ENCODE measurements around the gene SAP30L. TPM values are rescaled to one million over a fixed set of nuclear protein-coding genes. Genes with fewer than 3 reads are reported as not detected.

The SAP30L gene
- total RNA-seq, 1 donor from 2014 or later: 18.1 TPM

DNA sequence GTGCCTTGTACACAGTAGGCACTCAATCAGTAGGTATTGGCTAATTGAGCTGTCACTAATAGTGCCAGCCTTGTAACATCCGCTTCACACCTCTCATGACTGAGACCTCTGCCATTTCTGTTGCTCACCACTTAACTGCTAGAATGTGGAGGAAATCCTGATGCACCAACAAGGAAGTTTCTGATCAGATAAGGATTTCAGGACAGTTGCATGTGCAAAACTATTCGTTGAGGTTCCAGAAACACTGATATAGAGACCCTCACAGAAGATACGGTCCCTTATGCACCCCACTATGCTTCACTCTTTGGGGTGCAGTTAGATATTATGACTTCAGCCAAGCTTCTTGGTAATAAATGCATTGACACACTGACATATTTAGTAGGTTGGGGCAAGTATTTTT, 10.7 kb downstream of the SAP30L start:
- Mint-ChIP-seq H3K4me3 (ENCODE audit: unreplicated experiment) (no peak overlapping the region), H3K27me3 (ENCODE audit: unreplicated experiment) (no peaks in the 10 kb centered on the region), H3K9me3 (ENCODE audit: unreplicated experiment) (no peaks in the 10 kb centered on the region), H3K36me3 (ENCODE audit: unreplicated experiment) (no peaks in the 10 kb centered on the region), H3K4me1 (ENCODE audit: low read depth, unreplicated experiment) (peaks cover 4% of the 10 kb centered on the region), H3K27ac (ENCODE audit: unreplicated experiment) (no peak overlapping the region)
- DNase-seq: no peak
- no peak for TF ChIP-seq CTCF (IDR thresholded peaks at IDR 0.05; ENCODE audit: partially characterized antibody, unreplicated experiment)

- no peak for TF ChIP-seq CTCF (IDR thresholded peaks at IDR 0.05; ENCODE audit: partially characterized antibody, unreplicated experiment)
- Mint-ChIP-seq H3K27me3 (ENCODE audit: unreplicated experiment) (no peaks in the 10 kb centered on the region), H3K4me3 (ENCODE audit: unreplicated experiment) (no peak overlapping the region), H3K27ac (ENCODE audit: unreplicated experiment) (no peak overlapping the region), H3K36me3 (ENCODE audit: unreplicated experiment) (no peaks in the 10 kb centered on the region), H3K9me3 (ENCODE audit: unreplicated experiment) (no peaks in the 10 kb centered on the region), H3K4me1 (ENCODE audit: low read depth, unreplicated experiment) (peaks cover 8% of the 10 kb centered on the region)
- no peak for DNase-seq
Measured at GRCh38 chr5:154459015-154459414, 13.2 kb downstream of the SAP30L start.

- Mint-ChIP-seq H3K4me3 (ENCODE audit: unreplicated experiment) (no peak overlapping the region), H3K27me3 (ENCODE audit: unreplicated experiment) (peaks cover 2% of the 10 kb centered on the region), H3K4me1 (ENCODE audit: low read depth, unreplicated experiment) (peaks cover 8% of the 10 kb centered on the region), H3K27ac (ENCODE audit: unreplicated experiment) (no peak overlapping the region), H3K9me3 (ENCODE audit: unreplicated experiment) (no peaks in the 10 kb centered on the region), H3K36me3 (ENCODE audit: unreplicated experiment) (no peaks in the 10 kb centered on the region)
- no peak for TF ChIP-seq CTCF (IDR thresholded peaks at IDR 0.05; ENCODE audit: partially characterized antibody, unreplicated experiment)
- DNase-seq: no peak
Measured at GRCh38 chr5:154460172-154460571, 14.4 kb downstream of the SAP30L start.

DNA sequence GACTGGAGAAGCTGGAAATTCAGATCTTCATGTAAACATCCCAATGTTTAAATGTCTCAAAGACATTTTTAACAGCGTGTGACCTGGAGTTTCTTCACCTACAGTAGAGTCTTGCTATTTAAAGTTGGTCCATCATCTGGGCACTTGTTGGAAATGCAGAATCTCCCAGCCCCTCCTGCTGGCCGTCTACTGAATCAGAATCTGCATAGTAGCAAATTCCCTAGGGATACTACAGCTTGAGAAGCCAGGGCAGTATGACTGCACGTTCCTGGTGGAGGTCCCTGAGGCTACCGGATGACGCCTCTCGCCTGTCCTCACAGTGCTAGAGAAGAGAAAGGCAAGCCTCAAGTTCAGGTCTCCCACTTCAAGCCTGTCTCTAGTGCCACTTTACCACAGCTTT, 15.7 kb downstream of the SAP30L start:
- Mint-ChIP-seq H3K9me3 (ENCODE audit: unreplicated experiment) (no peaks in the 10 kb centered on the region), H3K27ac (ENCODE audit: unreplicated experiment) (no peak overlapping the region), H3K4me3 (ENCODE audit: unreplicated experiment) (no peak overlapping the region), H3K4me1 (ENCODE audit: low read depth, unreplicated experiment) (peaks cover 8% of the 10 kb centered on the region), H3K36me3 (ENCODE audit: unreplicated experiment) (no peaks in the 10 kb centered on the region), H3K27me3 (ENCODE audit: unreplicated experiment) (peaks cover 2% of the 10 kb centered on the region)
- no peak for DNase-seq
- TF ChIP-seq CTCF (IDR thresholded peaks at IDR 0.05; ENCODE audit: partially characterized antibody, unreplicated experiment): peak; percentile 60

DNA sequence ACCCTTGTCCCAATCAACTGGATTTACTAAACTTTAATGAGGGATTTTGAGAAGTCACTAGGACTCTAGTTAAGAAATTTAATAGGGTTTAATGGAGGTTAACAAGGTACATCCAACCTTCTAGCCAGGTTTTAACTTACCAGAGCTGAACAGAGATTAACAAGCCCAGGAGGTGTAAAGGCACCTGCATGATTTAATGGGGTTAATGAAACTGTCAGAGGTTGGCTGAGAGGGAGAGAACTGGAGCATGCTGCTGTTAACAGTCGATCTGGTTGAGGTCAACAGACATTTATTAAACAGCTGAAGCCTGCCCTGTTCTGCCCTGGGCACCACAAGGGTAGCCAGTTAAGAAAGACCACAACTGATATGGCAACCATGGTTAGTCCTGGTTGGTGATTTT, 18.6 kb downstream of the SAP30L start:
- no peak overlapping the region for H3K4me3 Mint-ChIP-seq (ENCODE audit: unreplicated experiment)
- no peak for DNase-seq
- H3K4me1 Mint-ChIP-seq (ENCODE audit: low read depth, unreplicated experiment): peaks cover 12% of the 10 kb centered on the region
- H3K36me3 Mint-ChIP-seq (ENCODE audit: unreplicated experiment): no peaks in the 10 kb centered on the region
- peaks cover 5% of the 10 kb centered on the region for H3K27me3 Mint-ChIP-seq (ENCODE audit: unreplicated experiment)
- no peak for TF ChIP-seq CTCF (IDR thresholded peaks at IDR 0.05; ENCODE audit: partially characterized antibody, unreplicated experiment)
- H3K27ac Mint-ChIP-seq (ENCODE audit: unreplicated experiment): no peak overlapping the region
- H3K9me3 Mint-ChIP-seq (ENCODE audit: unreplicated experiment): no peaks in the 10 kb centered on the region

Measured in glutamatergic neuron (in vitro differentiated cells).